ENCODE data around the gene PALLD.

PALLD gene

GRCh38 chr4:168771251-168771650, 274.4 kb downstream of the PALLD start (continued):
- TF ChIP-seq PRDM2 (tag by site-specific recombination; IDR thresholded peaks at IDR 0.05; ENCODE audit: borderline replicate concordance) (no peak), ZNF311 (tag by site-specific recombination; IDR thresholded peaks at IDR 0.05; ENCODE audit: borderline replicate concordance) (no peak)

DNA sequence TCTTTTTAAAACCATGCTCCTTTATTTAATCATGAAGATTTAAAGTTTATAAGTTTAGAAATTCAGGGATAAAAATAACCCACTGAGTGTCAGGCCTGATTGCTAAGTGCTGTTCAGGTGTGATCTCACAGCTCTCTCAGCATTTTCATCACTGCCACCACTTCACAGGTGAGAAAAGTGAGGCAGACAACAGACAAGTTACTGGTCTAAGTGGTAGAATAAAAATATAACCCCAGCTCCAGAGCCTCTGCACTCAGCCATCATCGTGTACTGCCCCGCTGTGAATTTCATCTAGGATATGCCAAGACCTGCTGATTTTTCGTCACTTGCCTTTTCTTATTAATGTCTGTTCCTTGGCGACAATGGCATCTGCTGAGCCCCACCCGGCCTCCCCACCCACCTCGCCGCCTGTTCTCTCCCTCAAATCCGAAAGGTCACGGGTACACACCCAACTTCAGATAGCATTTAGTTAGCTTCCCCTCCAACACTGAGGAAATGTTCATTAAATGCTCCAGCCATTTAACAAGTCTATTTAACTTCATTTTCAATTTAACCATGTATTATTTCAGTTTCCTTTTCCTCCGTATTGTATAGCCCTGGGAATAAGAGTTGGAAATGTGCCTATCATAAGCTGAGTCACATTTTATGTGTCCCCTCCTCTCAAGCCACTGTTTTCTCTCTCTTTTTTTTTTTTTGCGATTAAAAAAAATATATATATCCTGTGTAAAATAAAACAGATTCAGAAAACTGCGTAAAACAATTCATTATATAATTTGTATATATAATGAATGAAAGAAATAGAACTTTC, 276.7 kb downstream of the PALLD start:
- Histone ChIP-seq H3K9me3 (ENCODE audit: control insufficient read depth, insufficient read depth, low read depth, low read length) (no peaks in the 10 kb centered on the region), H3K27ac (ENCODE audit: extremely low read depth, low read depth, low read length) (no peak overlapping the region), H3K4me1 (ENCODE audit: control insufficient read depth, insufficient read depth, low read length) (no peaks in the 10 kb centered on the region), H3K36me3 (ENCODE audit: control insufficient read depth in 2 of 2, insufficient read depth in 1 of 2, low read length in 2 of 2) (no peaks in the 10 kb centered on the region), H3K4me3 (ENCODE audit: low read depth, low read length) (no peak overlapping the region)
- POLR2A ChIA-PET, result no interaction called here
- TF ChIP-seq KLF1 (tag by site-specific recombination; IDR thresholded peaks at IDR 0.05), result 0 out of 2 replicates have a peak, but pooled peaks have one; percentile 10
- TF ChIP-seq ZNF175 (tag by site-specific recombination; IDR thresholded peaks at IDR 0.05), result no peak
- no peak for TF ChIP-seq ZNF670 (tag by site-specific recombination; IDR thresholded peaks at IDR 0.05; ENCODE audit: low read depth)
- TF ChIP-seq ZNF23 (tag by site-specific recombination; IDR thresholded peaks at IDR 0.05; ENCODE audit: borderline replicate concordance), result no peak
- TF ChIP-seq ZFHX2 (tag by site-specific recombination; conservative IDR thresholded peaks at IDR 0.05), result no peak
- CTCF ChIA-PET, result no interaction called here

GRCh38 chr4:168776382-168776781, 279.5 kb downstream of the PALLD start:
- TF ChIP-seq SETDB1 (IDR thresholded peaks at IDR 0.05; ENCODE audit: insufficient read length, low read length), result peak; percentile 83
- no peak for TF ChIP-seq ZNF266 (tag by site-specific recombination; IDR thresholded peaks at IDR 0.05; ENCODE audit: low read depth)
- ChIA-PET CTCF (interaction anchor here (0.7 kb wide), 1 partner anchor 191 kb away, joined by 3 read pairs; no protein-coding TSS in a partner anchor), POLR2A (no interaction called here)
- no peaks in the 10 kb centered on the region for H3K4me1 ChIP-seq (ENCODE audit: control insufficient read depth, insufficient read depth, low read length)
- H3K9me3 ChIP-seq (ENCODE audit: control insufficient read depth, insufficient read depth, low read depth, low read length), result no peaks in the 10 kb centered on the region
- H3K36me3 ChIP-seq (ENCODE audit: control insufficient read depth in 2 of 2, insufficient read depth in 1 of 2, low read length in 2 of 2), result no peaks in the 10 kb centered on the region
- no peak overlapping the region for H3K27ac ChIP-seq (ENCODE audit: extremely low read depth, low read depth, low read length)
- no peak overlapping the region for H3K4me3 ChIP-seq (ENCODE audit: low read depth, low read length)

- H3K4me1 ChIP-seq (ENCODE audit: control insufficient read depth, insufficient read depth, low read length), result no peaks in the 10 kb centered on the region
- H3K36me3 ChIP-seq (ENCODE audit: control insufficient read depth in 2 of 2, insufficient read depth in 1 of 2, low read length in 2 of 2), result no peaks in the 10 kb centered on the region
- CTCF ChIA-PET, result interaction anchor here (0.7 kb wide), 1 partner anchor 251 kb away, joined by 4 read pairs; no protein-coding TSS in a partner anchor
- POLR2A ChIA-PET, result no interaction called here
- H3K4me3 ChIP-seq (ENCODE audit: low read depth, low read length), result no peak overlapping the region
- no peak overlapping the region for H3K27ac ChIP-seq (ENCODE audit: extremely low read depth, low read depth, low read length)
- H3K9me3 ChIP-seq (ENCODE audit: control insufficient read depth, insufficient read depth, low read depth, low read length), result no peaks in the 10 kb centered on the region
- TF ChIP-seq GLIS1 (tag by site-specific recombination; IDR thresholded peaks at IDR 0.05) (no peak), ZNF449 (tag by site-specific recombination; IDR thresholded peaks at IDR 0.05) (no peak), ZNF146 (tag by site-specific recombination; IDR thresholded peaks at IDR 0.05) (no peak), ZNF510 (tag by site-specific recombination; IDR thresholded peaks at IDR 0.05; ENCODE audit: insufficient replicate concordance) (no peak), ZSCAN23 (tag by site-specific recombination; IDR thresholded peaks at IDR 0.05) (no peak), ZNF433 (tag by site-specific recombination; IDR thresholded peaks at IDR 0.05; ENCODE audit: low read depth) (no peak), ZNF777 (tag by site-specific recombination; IDR thresholded peaks at IDR 0.05; ENCODE audit: borderline replicate concordance) (no peak), ZNF585B (tag by site-specific recombination; IDR thresholded peaks at IDR 0.05) (no peak), ZNF26 (tag by site-specific recombination; IDR thresholded peaks at IDR 0.05) (no peak), ZNF302 (tag by site-specific recombination; IDR thresholded peaks at IDR 0.05; ENCODE audit: low read depth) (no peak), PRDM1 (tag by site-specific recombination; IDR thresholded peaks at IDR 0.05) (no peak)
These were observed 280.6 kb downstream of the PALLD start for GRCh38 chr4:168777277-168777965.

Data from HEK293 (cell line).